Activated CD4-positive, alpha-beta T cell treated with anti-CD3 and anti-CD28 coated beads for 48 hours (primary cell): Measurements from ENCODE around the gene CBY1.
"Not testable (repeated sequence)": the region's sequence is repeated elsewhere in the genome, so short reads cannot be mapped to it uniquely, and the experiment has no call there.

Experiments
- DNase-seq: peaks from one replicate; pipeline ENCODE4 v3.0.0-alpha.2; 2020

Gene CBY1

DNA sequence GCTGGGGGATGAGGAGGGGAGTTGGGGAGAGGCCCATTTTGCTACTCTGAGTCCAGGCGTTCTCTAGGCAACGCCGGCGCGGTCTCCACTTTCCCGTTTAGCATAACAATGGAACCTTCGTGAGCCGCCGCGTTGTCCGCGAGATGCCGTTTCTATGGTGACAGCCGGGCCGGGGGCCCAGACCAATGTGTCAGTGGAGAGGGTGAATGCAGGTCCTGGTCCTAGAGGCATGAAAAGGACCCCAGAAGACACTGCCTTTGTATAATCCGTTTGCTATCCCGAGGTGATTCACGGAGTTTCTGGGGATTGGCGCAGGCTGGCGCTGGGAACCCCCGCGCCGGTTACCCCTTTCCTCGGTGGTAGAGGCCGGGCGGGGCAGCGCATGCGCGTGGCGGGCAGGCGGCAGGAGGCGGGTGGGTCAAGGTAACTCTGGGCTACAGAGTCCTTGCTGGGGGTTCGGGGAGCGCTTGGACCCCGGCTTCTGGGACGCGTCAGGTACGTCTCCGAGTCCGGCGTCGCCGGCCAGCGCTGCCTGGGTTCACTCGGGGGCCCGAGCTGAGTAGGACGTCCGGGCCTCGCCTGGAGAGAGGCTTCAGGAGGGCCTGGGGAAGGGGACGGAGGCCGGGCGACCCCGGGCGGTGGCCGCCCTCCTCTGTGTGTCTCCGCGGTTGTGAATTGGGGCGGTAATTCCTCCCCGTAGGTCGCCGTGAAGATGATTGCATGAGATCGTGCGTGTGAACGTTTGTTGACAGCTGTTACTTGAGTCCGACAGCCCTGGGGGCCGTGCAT is at the start of gene CBY1, which contains the start of gene FAM227A:
Gene CBY1 (plus strand): TSS at position 383 of the 789 bp plus-strand sequence. CDS start 11,417 bp downstream, outside the sequence.
Gene FAM227A (minus strand): TSS at position 137 of the 789 bp plus-strand sequence. CDS start 6,224 bp downstream, outside the sequence.
- DNase-seq, result peak; percentile 88

GRCh38 chr22:38607680-38608079 is 48.8 kb upstream of the CBY1 start:
- no peak for DNase-seq

DNA sequence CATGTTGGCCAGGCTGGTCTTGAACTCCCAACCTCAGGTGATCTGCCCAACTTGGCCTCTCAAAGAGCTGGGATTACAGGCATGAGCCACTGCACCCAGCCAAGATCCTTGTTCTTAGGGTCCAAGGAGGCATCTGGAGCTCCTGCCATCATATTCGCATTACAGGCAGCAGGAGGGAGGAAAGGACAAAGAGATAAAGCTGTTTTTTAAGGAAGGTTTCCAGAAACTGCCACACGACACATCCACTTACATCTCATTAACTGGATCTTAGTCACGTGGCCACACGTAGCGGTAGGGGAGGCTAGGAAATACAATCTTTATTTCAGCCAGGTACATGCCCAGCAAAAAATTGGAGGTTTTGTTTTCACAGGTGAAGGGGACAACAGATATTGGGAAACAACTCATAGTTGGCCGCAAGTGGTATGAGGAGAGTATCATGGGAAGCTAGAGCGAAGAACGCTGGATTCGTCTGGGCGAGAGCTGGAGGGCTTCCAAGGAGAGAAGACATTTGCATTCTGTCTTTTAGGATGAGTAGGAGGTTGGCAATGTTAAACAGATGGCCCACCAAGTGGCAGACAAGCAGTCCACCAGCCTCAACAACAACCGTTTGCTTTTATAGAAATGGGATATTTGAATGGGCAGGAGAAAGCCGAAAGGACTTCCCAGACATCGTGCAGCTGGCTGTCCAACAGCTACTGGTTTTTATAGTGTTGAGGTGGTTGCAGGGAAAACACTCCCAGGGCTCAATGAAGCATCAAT is 47.3 kb upstream of the CBY1 start:
- no peak for DNase-seq

DNA sequence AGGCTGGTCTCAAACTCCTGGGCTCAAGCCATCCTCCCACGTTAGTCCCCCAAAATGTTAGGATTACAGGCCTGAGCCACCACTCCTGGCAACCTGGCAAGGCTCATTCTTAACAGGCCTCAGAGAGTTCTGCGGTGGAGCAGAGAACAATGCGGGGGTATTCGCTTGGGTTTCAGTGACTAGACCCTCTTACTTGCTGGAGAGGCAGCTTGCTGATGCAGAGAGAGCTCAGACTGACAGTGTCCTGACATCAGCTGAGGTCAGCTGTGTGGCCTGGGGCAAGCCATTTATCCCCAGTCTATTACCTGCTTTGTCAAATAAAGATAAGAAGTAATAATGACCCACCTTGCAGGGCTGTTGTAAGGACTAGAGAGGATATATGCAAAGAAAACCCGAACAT is 46.2 kb upstream of the CBY1 start:
- no peak for DNase-seq

DNA sequence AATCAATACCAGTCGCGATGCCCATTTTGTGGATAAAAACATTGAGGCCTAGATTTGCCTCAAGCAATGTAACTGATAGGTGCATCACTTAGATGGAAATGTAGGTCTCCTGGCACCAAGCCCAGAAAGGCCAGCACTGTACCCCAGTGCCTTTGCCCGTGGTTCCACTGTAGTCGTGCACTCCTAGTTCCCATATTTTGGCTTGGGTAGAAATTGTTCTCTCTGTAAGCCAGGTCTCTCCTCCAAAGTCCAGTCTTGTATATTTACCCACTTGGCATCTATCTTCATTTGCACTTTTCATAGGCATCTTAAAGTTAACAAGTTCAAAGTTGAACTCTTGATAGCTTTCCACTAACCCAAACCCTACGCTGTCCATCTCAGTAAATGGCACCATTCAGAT is 44.9 kb upstream of the CBY1 start:
- DNase-seq, result no peak

DNA sequence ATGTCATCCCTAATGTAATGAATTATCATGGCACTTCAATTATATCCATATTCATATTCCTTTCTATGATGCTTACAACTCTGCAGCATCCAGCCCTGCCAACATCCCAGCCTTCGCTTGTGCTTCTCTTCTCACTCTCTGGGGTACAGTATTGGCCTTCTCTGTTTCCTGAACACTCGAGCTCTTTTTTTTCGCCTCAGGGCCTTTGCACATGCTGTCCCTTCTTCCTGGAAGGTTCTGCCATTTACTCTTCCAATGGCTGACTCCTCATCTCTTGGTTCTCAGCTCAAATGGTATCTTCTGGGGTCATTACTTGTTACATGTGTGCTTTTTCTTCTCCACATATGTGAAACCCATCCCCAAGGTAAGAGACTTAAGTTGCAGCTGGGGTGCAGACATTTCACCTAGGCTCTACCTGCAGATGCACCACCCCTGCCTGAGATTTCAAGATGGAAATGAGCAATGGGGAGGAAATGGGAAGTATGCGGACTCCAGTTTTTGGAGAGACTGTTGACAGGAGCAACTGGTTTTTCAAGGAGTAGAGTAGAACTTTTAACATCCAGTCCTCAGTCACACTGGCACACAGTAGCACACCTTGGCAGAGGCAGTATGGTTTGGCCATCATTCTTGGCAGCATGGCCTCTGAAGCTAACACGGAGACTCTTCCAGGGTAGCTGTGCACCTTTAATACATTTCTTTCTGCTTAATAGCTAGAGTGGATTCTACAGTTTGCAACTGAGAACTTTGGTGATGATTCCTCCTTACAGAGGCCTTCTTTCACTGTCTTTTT is 44.0 kb upstream of the CBY1 start:
- no peak for DNase-seq

DNA sequence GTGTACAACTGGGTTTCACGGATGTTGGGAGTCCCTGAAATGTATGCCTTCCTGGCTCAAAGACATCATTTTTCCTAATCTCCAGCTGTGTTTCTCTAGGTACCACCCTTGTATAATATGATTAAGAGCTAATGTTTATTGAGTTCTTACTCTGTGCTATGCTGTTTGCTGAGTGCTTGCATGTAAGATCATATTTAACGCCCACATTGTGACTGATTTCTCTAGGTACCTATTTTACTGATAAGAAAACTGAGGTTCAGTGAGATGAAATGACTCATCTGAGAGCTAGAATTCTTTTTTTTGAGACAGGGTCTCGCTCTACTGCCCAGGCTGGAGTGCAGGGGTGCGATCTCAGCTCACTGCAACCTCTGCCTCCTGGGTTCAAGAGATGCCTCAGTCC is 42.9 kb upstream of the CBY1 start:
- no peak for DNase-seq

DNA sequence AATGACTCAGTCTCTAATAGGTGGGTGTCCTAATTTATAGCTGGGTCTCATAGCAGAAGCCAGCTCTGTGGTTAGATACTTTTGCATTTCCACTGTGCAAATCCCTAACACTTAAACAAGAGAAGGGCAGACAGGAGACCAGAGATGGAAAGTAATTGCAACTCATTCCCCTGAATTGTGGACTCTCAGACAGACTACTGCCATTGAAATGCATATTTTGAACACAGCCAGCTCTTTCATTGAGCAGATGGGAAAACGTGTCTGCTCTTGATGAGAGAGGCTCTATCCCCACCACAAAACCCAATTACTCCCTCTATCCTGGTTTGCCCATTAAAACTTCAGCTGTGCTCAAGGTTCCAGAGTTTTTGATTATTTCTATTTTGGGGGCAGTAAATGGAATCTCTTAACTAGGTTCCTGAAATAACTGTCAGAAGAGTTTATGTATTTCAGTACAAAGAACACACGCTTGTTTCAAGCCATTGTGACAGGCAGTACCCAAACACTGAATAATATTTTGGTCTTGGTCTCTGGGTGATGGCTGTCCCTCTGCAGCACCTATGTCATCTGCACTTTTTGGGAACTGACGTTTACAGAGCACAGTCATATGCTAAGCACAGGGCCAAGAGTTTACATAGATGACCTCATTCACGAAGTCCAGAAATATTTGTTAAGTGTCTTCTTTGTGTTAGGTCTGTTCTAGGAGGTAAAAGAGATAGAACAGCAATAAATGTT is 41.9 kb upstream of the CBY1 start:
- no peak for DNase-seq

DNA sequence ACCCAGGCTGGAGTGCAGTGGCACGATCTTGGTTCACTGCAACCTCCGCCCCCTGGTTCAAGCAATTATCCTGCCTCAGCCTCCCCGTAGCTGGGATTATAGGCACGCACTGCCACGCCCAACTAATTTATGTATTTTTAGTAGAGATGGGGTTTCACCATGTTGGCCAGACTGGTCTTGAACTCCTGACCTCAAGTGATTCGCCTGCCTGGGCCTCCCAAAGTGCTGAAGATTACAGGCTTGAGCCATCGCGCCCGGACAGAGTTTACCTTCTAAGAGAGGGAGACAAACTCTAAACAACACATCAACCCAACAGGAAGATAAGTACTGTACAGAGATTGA is 41.4 kb upstream of the CBY1 start:
- not testable (repeated sequence) for DNase-seq

- DNase-seq, result no peak
Measured at GRCh38 chr22:38618258-38618657, 38.2 kb upstream of the CBY1 start.

GRCh38 chr22:38618682-38619081 is 37.8 kb upstream of the CBY1 start:
- DNase-seq, result no peak

- DNase-seq, result no peak
Measured at GRCh38 chr22:38623351-38623750, 33.1 kb upstream of the CBY1 start.

GRCh38 chr22:38628444-38628843 is 28.0 kb upstream of the CBY1 start:
- DNase-seq, result no peak

DNA sequence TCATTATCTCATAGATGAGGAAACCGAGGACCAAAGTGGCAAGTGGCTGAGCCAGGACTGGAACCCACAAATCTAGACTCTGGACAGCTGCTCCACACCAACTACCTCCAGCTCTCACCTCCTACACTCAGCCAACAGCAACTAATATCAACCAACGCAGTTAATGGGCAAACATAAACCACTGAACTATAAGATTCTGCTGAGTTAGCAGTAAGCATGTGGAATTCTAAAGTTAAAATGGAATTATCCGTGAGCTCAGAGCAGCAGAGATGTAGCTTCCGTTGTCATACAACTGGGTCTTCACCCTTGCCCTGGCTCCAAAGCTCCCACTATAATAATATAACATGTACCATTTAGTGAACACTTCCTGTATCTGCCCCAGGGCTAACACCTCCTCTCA is 27.3 kb upstream of the CBY1 start:
- no peak for DNase-seq

DNA sequence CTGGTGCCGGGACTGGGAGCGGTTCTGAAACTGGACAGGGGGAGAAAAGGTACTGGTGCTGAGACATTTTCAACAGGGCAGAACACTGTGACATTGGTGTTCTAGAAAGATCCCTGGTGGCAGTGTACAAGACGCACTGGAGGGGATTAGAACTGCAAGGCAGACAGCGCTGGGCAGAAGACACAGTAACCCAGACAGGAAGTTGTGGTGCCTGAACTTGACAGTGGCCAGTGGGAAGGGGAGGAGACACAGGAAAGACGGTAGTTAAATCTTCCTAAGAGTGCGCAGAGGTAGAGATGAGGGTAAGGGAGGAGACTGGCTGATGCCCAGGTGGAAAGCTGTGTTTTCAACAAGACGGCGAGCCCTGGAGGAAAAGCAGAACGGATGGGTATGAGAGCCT is 24.7 kb upstream of the CBY1 start:
- DNase-seq, result no peak

- DNase-seq, result no peak
Measured at GRCh38 chr22:38632528-38632927, 23.9 kb upstream of the CBY1 start.

- DNase-seq, result no peak
Measured at GRCh38 chr22:38638216-38638615, 18.2 kb upstream of the CBY1 start.

- DNase-seq, result no peak
Measured at GRCh38 chr22:38638728-38639127, 17.7 kb upstream of the CBY1 start.

- no peak for DNase-seq
Measured at GRCh38 chr22:38641476-38642040, 14.9 kb upstream of the CBY1 start.

GRCh38 chr22:38644245-38644644 is 12.2 kb upstream of the CBY1 start:
- DNase-seq, result not testable (repeated sequence)

GRCh38 chr22:38645430-38645829 is 11.0 kb upstream of the CBY1 start:
- DNase-seq, result no peak

DNA sequence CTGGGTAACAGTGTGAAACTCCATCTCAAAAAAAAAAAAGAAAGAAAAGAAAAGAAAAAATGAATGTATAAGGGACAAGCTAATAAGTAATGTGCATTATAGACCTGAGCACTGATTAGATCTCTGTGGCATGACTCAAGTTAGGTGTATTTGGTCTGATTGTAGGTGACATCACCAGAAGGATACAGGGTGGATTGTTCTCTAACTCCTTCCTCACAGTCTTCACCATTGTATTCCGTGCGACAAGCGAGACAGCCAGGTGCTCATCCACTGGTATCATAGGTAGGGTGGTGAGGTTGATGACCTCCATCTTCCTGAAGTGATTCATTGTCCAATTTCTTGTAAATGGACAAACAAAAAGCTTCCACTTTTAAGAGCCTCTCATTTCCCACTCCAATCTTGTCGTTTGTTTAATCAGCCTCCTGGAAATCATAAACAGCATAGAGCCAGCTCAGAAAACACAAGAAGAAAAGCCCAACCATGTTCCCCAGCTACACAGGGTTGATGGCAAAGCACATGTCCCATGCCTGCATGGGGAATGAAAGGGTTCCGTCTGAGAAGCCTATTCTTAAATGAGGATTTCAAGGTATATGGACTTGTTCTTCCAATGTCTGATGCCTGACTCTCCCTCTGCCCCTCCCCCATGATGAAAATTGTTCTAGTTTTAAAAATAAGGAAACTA is 6.5 kb upstream of the CBY1 start:
- DNase-seq, result no peak
